Activated B cell treated with CpG ODN at 0.5 μM for 24 hours (primary cell): ENCODE measurements around the gene SETD5. TPM values are rescaled to one million over a fixed set of nuclear protein-coding genes. Genes with fewer than 3 reads are reported as not detected.

Experiments
- ATAC-seq: fragments of 200-7000 bp; cut with Tn5 transposase; one replicate; pipeline ENCODE4 v1.10.0; 2021; ENCODE audit warnings: low read depth, mild to moderate bottlenecking, moderate library complexity
- CTCF ChIA-PET: fragments of 350-600 bp; sonication (Branson Sonifier 250); formaldehyde crosslinking; loops from one replicate; lab custom pipeline; 2021; ENCODE audit warnings: antibody characterized with exemption; lab: Charles Lee
- POLR2A ChIA-PET: fragments of 350-600 bp; sonication (Branson Sonifier 250); formaldehyde crosslinking; loops from one replicate; lab custom pipeline; 2021; ENCODE audit warnings: antibody characterized with exemption; lab: Charles Lee
- DNase-seq: peaks from one replicate; pipeline ENCODE4 v3.0.0; 2022
- H3K27ac Mint-ChIP-seq: one replicate; pipeline ENCODE4 v1.8.0; 2020; ENCODE audit warnings: mixed read lengths
- H3K27me3 Mint-ChIP-seq: one replicate; pipeline ENCODE4 v1.8.0; 2021; ENCODE audit warnings: mixed read lengths
- H3K36me3 Mint-ChIP-seq: one replicate; pipeline ENCODE4 v1.8.0; 2021; ENCODE audit warnings: low read depth, mixed read lengths
- H3K4me1 Mint-ChIP-seq: one replicate; pipeline ENCODE4 v1.8.0; 2021; ENCODE audit warnings: mixed read lengths
- H3K4me3 Mint-ChIP-seq: one replicate; pipeline ENCODE4 v1.8.0; 2020; ENCODE audit warnings: mild to moderate bottlenecking, mixed read lengths
- H3K9me3 Mint-ChIP-seq: one replicate; pipeline ENCODE4 v1.8.0; 2020; ENCODE audit warnings: mixed read lengths
- intact Hi-C: fragments of 100-400 bp; cut with micrococcal nuclease; formaldehyde crosslinking; loops from one replicate; pipeline ENCODE4 v1.15.1; 2024
- total RNA-seq: library from RNA; stranded (reverse); gene quantifications from 2 replicates; pipeline ENCODE4 v1.2.3, GENCODE V29; 2022
- TF ChIP-seq, protein P1 (sequence below): fragments of 200-600 bp; IDR thresholded peaks from one replicate; pipeline ENCODE4 v1.8.0; 2022; ENCODE audit warnings: antibody characterized with exemption, mild to moderate bottlenecking

The SETD5 gene
- total RNA-seq, 1 donor from 2014 or later = 162 TPM

DNA sequence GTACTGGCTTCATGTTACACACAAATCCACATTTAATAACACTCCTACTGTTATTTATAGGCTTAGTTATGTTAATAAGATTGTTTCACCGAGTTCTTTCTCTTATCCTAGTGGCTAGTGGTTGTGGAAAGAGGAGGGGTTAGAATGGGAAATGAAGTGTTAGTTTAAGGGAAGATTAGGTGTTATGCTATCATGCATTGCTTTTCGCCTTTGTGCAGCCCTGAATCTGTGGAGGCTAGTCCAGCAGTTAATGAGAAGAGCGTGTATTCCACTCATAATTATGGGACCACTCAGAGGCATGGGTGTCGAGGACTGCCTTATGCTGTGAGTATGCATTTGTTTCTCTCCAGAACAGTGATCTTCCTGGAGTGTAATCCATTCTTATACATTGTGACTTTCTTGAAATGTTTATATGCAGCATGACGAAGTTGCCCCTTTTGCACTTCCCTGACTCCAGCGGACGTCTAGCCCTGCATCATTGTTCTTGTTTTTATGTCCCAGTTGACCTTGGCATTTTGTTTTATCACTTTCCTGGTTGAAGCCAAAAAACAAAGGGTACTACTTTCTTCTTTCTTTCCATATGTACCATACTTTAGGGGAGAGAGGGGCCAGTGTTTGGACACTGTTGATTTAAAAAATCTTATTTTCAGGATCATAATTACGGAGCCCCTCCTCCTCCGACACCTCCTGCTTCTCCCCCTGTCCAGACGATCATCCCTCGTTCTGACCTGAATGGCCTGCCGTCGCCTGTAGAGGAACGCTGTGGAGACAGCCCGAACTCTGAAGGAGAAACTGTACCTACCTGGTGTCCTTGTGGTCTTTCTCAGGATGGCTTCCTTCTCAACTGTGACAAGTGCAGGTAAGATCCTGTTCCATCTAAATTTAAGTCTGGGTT lies 36.5 kb downstream of the SETD5 start:
- no peak overlapping the region for H3K4me3 Mint-ChIP-seq
- ChIA-PET POLR2A (no interaction called here), CTCF (no interaction called here)
- ATAC-seq = no peak
- no peak overlapping the region for H3K27ac Mint-ChIP-seq
- H3K9me3 Mint-ChIP-seq = no peaks in the 10 kb centered on the region
- H3K36me3 Mint-ChIP-seq = peaks cover 90% of the 10 kb centered on the region
- DNase-seq = no peak
- TF ChIP-seq, protein P1, sequence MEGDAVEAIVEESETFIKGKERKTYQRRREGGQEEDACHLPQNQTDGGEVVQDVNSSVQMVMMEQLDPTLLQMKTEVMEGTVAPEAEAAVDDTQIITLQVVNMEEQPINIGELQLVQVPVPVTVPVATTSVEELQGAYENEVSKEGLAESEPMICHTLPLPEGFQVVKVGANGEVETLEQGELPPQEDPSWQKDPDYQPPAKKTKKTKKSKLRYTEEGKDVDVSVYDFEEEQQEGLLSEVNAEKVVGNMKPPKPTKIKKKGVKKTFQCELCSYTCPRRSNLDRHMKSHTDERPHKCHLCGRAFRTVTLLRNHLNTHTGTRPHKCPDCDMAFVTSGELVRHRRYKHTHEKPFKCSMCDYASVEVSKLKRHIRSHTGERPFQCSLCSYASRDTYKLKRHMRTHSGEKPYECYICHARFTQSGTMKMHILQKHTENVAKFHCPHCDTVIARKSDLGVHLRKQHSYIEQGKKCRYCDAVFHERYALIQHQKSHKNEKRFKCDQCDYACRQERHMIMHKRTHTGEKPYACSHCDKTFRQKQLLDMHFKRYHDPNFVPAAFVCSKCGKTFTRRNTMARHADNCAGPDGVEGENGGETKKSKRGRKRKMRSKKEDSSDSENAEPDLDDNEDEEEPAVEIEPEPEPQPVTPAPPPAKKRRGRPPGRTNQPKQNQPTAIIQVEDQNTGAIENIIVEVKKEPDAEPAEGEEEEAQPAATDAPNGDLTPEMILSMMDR = no peak
- no peaks in the 10 kb centered on the region for H3K4me1 Mint-ChIP-seq
- no peaks in the 10 kb centered on the region for H3K27me3 Mint-ChIP-seq
- intact Hi-C loops = no loop called here

DNA sequence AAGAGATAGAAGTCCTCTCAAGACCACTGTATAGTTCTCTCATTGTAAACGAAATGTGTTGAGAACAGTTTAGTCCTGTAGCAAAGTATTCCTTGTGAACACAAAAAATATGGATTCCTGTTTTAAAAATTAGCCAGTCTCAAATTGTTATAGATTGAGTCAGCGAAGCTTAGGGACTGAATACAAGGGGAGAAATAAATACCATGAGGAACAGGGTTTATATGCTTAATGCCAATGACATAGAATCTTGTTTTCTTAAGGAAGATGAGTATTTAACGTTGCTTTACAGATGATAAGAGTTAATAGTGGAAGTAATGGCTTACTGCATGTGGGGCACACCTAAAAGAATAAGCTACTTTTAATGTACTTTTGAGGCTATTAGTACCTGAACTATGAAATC lies 37.9 kb downstream of the SETD5 start:
- intact Hi-C loops = loop anchor here (5.0 kb wide), 1 partner anchor 37 kb away; no protein-coding TSS in a partner anchor
- ChIA-PET POLR2A (interaction anchor here (0.6 kb wide), 1 partner anchor 240 kb away, joined by 3 read pairs; no protein-coding TSS in a partner anchor), CTCF (no interaction called here)
- peaks cover 2% of the 10 kb centered on the region for H3K4me1 Mint-ChIP-seq
- TF ChIP-seq, protein P1 = no peak
- no peaks in the 10 kb centered on the region for H3K9me3 Mint-ChIP-seq
- no peak for DNase-seq
- H3K27me3 Mint-ChIP-seq = no peaks in the 10 kb centered on the region
- H3K27ac Mint-ChIP-seq = no peak overlapping the region
- ATAC-seq = no peak
- H3K4me3 Mint-ChIP-seq = no peak overlapping the region
- peaks cover 90% of the 10 kb centered on the region for H3K36me3 Mint-ChIP-seq

DNA sequence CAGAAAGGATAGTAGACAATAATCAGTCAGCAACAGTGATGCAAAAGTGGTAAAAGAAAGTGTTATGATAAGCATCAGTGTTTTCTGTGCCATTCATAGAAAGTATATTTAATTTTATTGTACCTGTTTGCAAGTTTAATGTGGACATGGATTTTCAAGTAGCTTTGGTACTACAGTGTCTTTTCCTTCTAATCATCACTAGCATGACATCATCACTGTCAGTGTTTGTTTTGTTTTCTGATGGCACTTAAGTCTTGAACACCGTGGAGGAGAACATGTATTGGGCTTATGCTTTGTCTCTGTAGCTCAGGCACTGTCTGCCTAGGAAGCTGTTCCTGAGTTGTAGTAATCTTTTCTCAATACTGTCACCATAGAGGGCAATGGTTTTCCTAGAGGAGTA lies 41.9 kb downstream of the SETD5 start:
- H3K4me1 Mint-ChIP-seq = peaks cover 2% of the 10 kb centered on the region
- no peak for DNase-seq
- H3K27ac Mint-ChIP-seq = no peak overlapping the region
- H3K27me3 Mint-ChIP-seq = no peaks in the 10 kb centered on the region
- H3K36me3 Mint-ChIP-seq = peaks cover 92% of the 10 kb centered on the region
- TF ChIP-seq, protein P1 = no peak
- ChIA-PET POLR2A (interaction anchor here (0.5 kb wide), 1 partner anchor 21 kb away, joined by 3 read pairs; no protein-coding TSS in a partner anchor), CTCF (no interaction called here)
- intact Hi-C loops = loop anchor here (5.0 kb wide), 1 partner anchor 33 kb away; no protein-coding TSS in a partner anchor
- ATAC-seq = no peak
- no peaks in the 10 kb centered on the region for H3K9me3 Mint-ChIP-seq
- H3K4me3 Mint-ChIP-seq = no peak overlapping the region

DNA sequence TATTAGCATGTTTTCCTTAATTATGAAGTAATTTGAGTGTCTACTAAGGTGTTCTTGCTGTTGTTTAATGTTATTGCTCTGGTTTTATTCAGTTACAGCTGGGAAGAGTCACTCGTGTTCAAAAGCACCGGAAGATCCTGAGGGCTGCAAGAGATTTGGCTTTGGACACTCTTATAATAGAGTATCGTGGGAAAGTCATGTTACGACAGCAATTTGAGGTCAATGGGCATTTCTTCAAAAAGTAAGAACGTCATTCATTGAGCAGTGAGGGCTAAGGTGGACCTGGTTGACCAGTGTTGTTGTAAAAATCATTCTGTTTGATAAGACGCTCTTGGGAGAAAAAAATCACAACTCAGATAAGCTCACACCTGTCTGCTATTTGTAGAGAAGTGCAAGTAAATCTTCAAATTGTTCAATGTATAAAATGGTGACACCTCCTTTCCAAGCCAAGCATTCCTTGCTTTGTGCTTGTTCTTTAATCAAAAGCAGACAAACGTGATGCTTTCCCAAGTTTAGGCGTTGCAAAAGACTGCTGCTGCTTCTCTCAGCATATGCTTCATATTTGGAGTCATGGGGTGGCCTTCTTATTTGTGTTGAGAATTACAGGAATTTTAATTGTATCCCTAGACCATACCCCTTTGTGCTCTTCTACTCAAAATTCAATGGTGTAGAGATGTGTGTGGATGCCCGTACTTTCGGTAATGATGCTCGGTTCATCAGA lies 44.2 kb downstream of the SETD5 start:
- TF ChIP-seq, protein P1 = no peak
- Mint-ChIP-seq H3K4me1 (peaks cover 2% of the 10 kb centered on the region), H3K36me3 (peaks cover 91% of the 10 kb centered on the region), H3K27ac (no peak overlapping the region), H3K4me3 (no peak overlapping the region), H3K27me3 (no peaks in the 10 kb centered on the region), H3K9me3 (no peaks in the 10 kb centered on the region)
- intact Hi-C loops = no loop called here
- ChIA-PET CTCF (no interaction called here), POLR2A (no interaction called here)
- ATAC-seq (no peak), DNase-seq (no peak)

DNA sequence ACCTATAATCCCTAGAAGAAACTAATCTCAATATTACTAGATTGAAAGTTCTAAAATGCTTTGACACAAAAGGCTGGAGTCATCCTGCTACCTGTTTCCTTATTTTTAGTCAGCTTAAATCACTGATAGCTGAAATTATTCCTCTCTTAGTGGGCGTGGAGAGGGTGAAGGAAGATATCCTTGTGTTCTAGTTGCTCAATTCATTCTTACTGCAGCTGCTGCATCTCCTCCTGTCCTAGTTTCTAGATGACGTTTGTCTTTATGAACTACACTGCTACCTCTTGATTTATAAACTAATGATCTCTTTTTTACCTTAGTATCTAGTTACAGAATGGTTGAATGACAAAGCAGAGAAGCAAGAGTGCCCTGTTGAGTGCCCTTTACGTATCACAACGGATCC lies 50.7 kb downstream of the SETD5 start:
- ATAC-seq (no peak), DNase-seq (no peak)
- no peak overlapping the region for H3K27ac Mint-ChIP-seq
- H3K27me3 Mint-ChIP-seq = no peaks in the 10 kb centered on the region
- intact Hi-C loops = no loop called here
- CTCF ChIA-PET = no interaction called here
- peaks cover 7% of the 10 kb centered on the region for H3K4me1 Mint-ChIP-seq
- POLR2A ChIA-PET = no interaction called here
- H3K36me3 Mint-ChIP-seq = peaks cover 85% of the 10 kb centered on the region
- H3K9me3 Mint-ChIP-seq = no peaks in the 10 kb centered on the region
- TF ChIP-seq, protein P1 = no peak
- no peak overlapping the region for H3K4me3 Mint-ChIP-seq
